Activated T-cell treated with anti-CD3 and anti-CD28 coated beads, Interleukin-2, amount 50 U/mL, for 72 hours (primary cell): Measurements from ENCODE around the gene ODAM. TPM values are rescaled to one million over a fixed set of nuclear protein-coding genes. Genes with fewer than 3 reads are reported as not detected.
"Not testable (repeated sequence)": the region's sequence is repeated elsewhere in the genome, so short reads cannot be mapped to it uniquely, and the experiment has no call there.

ENCODE experiments used
- ATAC-seq, 2 donors: fragments of 150-1000 bp; cut with Tn5 transposase; replicated peaks in 1 of 2; 2 replicates each; pipeline ENCODE4 v1.10.0; 2021; ENCODE audit warnings: moderate library complexity in 2 of 2, mild to moderate bottlenecking in 1 of 2
- DNase-seq, 2 donors: peaks; one replicate each; pipeline ENCODE4 v3.0.0; 2021 to 2022; ENCODE audit warnings: mixed read lengths in 1 of 2
- H3K27ac Mint-ChIP-seq: one replicate; pipeline ENCODE4 v1.8.0; 2022; ENCODE audit warnings: mild to moderate bottlenecking, moderate library complexity, mixed read lengths
- H3K27me3 Mint-ChIP-seq: one replicate; pipeline ENCODE4 v1.8.0; 2022; ENCODE audit warnings: low read depth, mixed read lengths
- H3K36me3 Mint-ChIP-seq, 2 donors: one replicate each; pipeline ENCODE4 v1.8.0; 2022; ENCODE audit warnings: mixed read lengths in 2 of 2, mild to moderate bottlenecking in 1 of 2; ENCODE audit not compliant: insufficient read depth in 2 of 2
- H3K4me1 Mint-ChIP-seq: one replicate; pipeline ENCODE4 v1.8.0; 2022; ENCODE audit warnings: low read depth, mixed read lengths
- H3K4me3 Mint-ChIP-seq, 2 donors: one replicate each; pipeline ENCODE4 v1.8.0; 2022; ENCODE audit warnings: mild to moderate bottlenecking in 2 of 2, mixed read lengths in 2 of 2, moderate library complexity in 2 of 2
- H3K9me3 Mint-ChIP-seq, 2 donors: one replicate each; pipeline ENCODE4 v1.8.0; 2022; ENCODE audit warnings: mixed read lengths in 2 of 2
- total RNA-seq, 2 donors: library from RNA; stranded (reverse); gene quantifications; one replicate each; pipeline ENCODE4 v1.2.3, GENCODE V29; 2022

Gene ODAM
- total RNA-seq, 2 donors from 2014 or later = not detected

DNA sequence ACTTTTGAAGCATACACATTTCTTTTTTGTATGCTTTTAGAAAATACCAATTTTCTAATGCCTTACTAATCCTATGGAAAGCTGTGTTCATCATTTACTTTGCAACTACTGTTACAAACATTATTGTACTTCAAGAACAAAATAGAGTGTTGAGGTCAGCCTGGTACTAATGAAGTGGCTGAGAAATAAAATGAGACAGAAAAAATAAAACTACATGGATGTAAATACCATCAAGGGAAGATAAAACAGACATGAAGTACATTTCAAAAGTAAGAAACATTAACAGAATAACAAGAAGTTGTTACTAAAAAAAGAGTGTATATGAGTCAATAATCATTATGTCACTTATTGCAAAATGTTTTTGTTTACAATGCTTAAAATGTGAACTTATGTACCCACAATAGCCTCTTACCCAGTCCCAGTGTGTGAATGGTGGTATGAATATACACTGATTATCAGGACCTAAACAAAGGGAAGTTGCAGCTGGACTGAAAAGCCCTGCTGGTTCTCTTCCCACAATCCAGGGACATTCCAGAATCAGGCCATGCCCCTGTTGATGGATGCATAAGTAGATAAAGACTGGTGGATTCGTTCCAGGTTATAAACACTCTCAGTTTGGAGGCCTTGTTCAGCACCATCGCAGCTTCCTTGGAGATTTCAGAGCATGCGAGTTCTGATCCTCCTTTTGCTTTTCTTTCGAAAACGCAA, 44.5 kb downstream of the ODAM start:
- no peaks in the 10 kb centered on the region for H3K4me1 Mint-ChIP-seq
- no peaks in the 10 kb centered on the region for H3K36me3 Mint-ChIP-seq
- H3K27me3 Mint-ChIP-seq = no peaks in the 10 kb centered on the region
- no peak overlapping the region for H3K27ac Mint-ChIP-seq
- no peaks in the 10 kb centered on the region for H3K9me3 Mint-ChIP-seq
- DNase-seq (no peak), ATAC-seq (no peak)
- no peak overlapping the region for H3K4me3 Mint-ChIP-seq

DNA sequence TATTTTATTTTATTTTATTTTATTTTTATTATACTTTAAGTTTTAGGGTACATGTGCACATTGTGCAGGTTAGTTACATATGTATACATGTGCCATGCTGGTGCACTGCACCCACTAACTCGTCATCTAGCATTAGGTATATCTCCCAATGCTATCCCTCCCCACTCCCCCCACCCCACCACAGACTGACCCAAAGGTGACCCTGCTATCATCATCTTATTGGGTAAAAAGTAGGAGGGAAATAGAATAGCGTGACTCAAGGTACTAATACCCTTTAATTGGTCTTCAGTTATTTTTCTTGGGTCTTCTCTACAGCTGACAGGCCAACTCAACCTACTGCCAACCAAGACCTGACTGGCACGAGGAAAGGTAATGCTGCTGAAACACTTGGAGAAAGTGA, 46.8 kb downstream of the ODAM start, which contains the start of gene CSN3:
CSN3 (plus strand) TSS at position 301 of the 400 bp plus-strand sequence. CDS start 2,223 bp downstream, outside the sequence.
- H3K9me3 Mint-ChIP-seq, H3K27me3 Mint-ChIP-seq, ATAC-seq, H3K36me3 Mint-ChIP-seq, H3K27ac Mint-ChIP-seq, H3K4me3 Mint-ChIP-seq, DNase-seq, H3K4me1 Mint-ChIP-seq: not testable (repeated sequence)

DNA sequence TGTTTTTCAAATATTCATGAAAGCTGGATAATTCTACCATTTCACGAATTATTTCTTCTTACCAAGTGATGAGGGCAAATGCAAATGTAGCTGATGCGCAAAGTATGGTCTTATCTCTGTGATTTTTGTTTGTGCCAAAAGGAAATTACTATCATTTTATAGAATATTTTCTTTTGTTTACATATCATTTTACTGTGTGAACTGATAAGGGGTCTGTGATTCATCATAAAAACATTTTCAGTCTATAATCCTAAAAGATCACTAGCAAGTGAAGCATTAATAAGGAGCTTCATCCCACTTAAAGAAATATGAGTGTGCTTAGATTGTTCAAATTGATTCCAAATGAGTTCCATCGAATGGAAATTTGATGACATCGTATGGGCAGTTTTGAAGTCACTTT, 47.6 kb downstream of the ODAM start:
- no peaks in the 10 kb centered on the region for H3K36me3 Mint-ChIP-seq
- no peak for DNase-seq
- H3K27ac Mint-ChIP-seq = no peak overlapping the region
- no peaks in the 10 kb centered on the region for H3K27me3 Mint-ChIP-seq
- no peak for ATAC-seq
- no peak overlapping the region for H3K4me3 Mint-ChIP-seq
- no peaks in the 10 kb centered on the region for H3K4me1 Mint-ChIP-seq
- no peaks in the 10 kb centered on the region for H3K9me3 Mint-ChIP-seq

DNA sequence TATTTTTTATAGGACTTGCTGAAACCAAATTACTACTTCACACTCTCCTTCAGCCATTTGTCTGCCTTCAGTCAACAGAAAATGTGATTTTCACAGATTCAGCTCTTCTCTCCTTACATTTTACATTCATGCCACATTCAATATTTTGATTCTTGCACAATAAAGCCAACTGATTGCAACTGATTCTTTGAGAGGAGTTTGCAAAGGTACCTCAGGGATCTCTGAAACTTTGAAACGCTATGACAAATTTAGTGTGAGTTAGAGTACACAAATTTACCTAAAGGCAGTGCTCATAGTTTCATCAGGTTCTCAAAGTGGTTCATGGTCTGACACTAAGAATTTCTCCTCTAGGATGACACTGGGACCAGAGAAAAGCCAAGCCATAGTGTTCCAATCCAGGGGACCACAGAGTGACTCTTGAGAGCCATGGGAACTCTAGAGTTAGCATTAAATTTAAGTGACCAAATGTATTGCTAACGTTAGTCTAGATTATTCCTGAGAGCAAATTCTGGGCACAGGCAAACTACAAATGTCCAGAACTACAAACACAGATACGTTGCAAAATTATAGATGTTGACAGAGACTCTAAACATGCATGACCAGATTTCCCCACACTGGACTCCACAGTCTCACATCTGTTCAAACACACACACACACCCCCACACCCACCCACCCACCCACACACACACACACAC, 55.9 kb downstream of the ODAM start:
- Mint-ChIP-seq H3K27ac (no peak overlapping the region), H3K27me3 (no peaks in the 10 kb centered on the region), H3K4me1 (no peaks in the 10 kb centered on the region), H3K36me3 (no peaks in the 10 kb centered on the region), H3K4me3 (no peak overlapping the region), H3K9me3 (no peaks in the 10 kb centered on the region)
- ATAC-seq (no peak), DNase-seq (no peak)

DNA sequence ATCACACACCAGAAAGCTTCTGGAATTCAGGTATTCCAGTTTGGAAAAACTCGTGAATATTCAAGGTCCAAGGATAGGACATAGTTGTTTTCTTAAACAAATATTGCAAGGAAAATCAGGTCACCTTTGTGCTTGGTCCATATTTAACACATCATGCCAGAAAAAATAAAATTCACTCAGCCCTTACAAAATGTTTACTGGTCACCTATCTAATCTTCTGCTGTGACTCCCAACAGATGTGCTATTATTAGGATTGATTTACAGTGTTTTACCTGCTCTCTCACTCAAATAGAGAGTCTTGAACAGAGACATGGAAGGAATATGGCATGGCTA, 56.4 kb downstream of the ODAM start:
- Mint-ChIP-seq H3K9me3 (no peaks in the 10 kb centered on the region), H3K4me3 (no peak overlapping the region), H3K4me1 (no peaks in the 10 kb centered on the region), H3K36me3 (no peaks in the 10 kb centered on the region), H3K27ac (no peak overlapping the region), H3K27me3 (no peaks in the 10 kb centered on the region)
- ATAC-seq (no peak), DNase-seq (no peak)

Other genes starting within 250 kb of the ODAM start
- not detected for gene CSN2, start 230.0 kb upstream of the ODAM start, total RNA-seq
- gene STATH, start 199.8 kb upstream of the ODAM start, total RNA-seq = not detected
- not detected for gene HTN3, start 167.3 kb upstream of the ODAM start, total RNA-seq
- gene HTN1, start 145.3 kb upstream of the ODAM start, total RNA-seq = not detected
- not detected for gene PRR27, start 41.5 kb upstream of the ODAM start, total RNA-seq
- gene FDCSP, start 30.4 kb downstream of the ODAM start, total RNA-seq = not detected
- not detected for gene CSN3, start 46.9 kb downstream of the ODAM start, total RNA-seq
- gene CABS1, start 139.3 kb downstream of the ODAM start, total RNA-seq = not detected
- gene SMR3A, start 165.0 kb downstream of the ODAM start, total RNA-seq = not detected
- gene SMR3B, start 187.4 kb downstream of the ODAM start, total RNA-seq = not detected
- gene OPRPN, start 202.2 kb downstream of the ODAM start, total RNA-seq = not detected